Uterus (tissue), 4 donors: ENCODE data around the gene RABGAP1L. TPM values are rescaled to one million over a fixed set of nuclear protein-coding genes. Genes with fewer than 3 reads are reported as not detected.

Source experiments
- DNase-seq, 2 donors: peaks; one replicate each; pipeline ENCODE4 v3.0.0-alpha.2; 2019 to 2020
- H3K27ac ChIP-seq, 2 donors: fragments of 200-600 bp; sonication (generic); 1 replicate in 1 of 2; 2 replicates in 1 of 2; pipeline ENCODE4 v1.5.1; 2016 to 2018
- H3K27me3 ChIP-seq, 2 donors: fragments of 200-600 bp; sonication (generic); one replicate each; pipeline ENCODE4 v1.5.1; 2018 to 2019; ENCODE audit warnings: control low read depth in 1 of 2
- H3K36me3 ChIP-seq, 2 donors: fragments of 200-600 bp; sonication (generic); one replicate each; pipeline ENCODE4 v1.5.1; 2019; ENCODE audit warnings: control low read depth in 1 of 2
- H3K4me1 ChIP-seq, 2 donors: fragments of 200-600 bp; sonication (generic); one replicate each; pipeline ENCODE4 v1.5.1; 2018 to 2019; ENCODE audit warnings: control low read depth in 1 of 2
- H3K4me3 ChIP-seq, 2 donors: fragments of 200-600 bp; sonication (generic); 1 replicate in 1 of 2; 2 replicates in 1 of 2; pipeline ENCODE4 v1.5.1; 2018 to 2019; ENCODE audit warnings: mild to moderate bottlenecking in 1 of 2
- H3K9me3 ChIP-seq, 2 donors: fragments of 200-600 bp; sonication (generic); one replicate each; pipeline ENCODE4 v1.5.1; 2019; ENCODE audit warnings: control low read depth in 1 of 2
- CTCF ChIP-seq, 4 experiments: fragments of 200-600 bp in 2 of 4; fragments of 450-650 bp in 2 of 4; sonication (generic) in 2 of 4; IDR thresholded peaks; one replicate each; pipeline ENCODE4 v1.5.1; 2016 to 2019; ENCODE audit warnings: antibody characterized with exemption in 4 of 4, mild to moderate bottlenecking in 2 of 4, moderate library complexity in 1 of 4
- POLR2A ChIP-seq, 2 donors: fragments of 450-650 bp; IDR thresholded peaks; one replicate each; pipeline ENCODE4 v1.6.1; 2016; ENCODE audit warnings: antibody characterized with exemption in 2 of 2, mild to moderate bottlenecking in 1 of 2, moderate library complexity in 1 of 2
- intact Hi-C: fragments of 100-400 bp; cut with DNase I; formaldehyde crosslinking; loops from one replicate; pipeline ENCODE4 v1.15.1; 2023; ENCODE audit warnings: low total_unique reads
- total RNA-seq, 4 donors: library from RNA; depleted of rRNA in 3 of 4; stranded (reverse); fragments of >200 nt in 3 of 4; gene quantifications; one replicate each; pipeline versions ENCODE4 v1.1.0 to v1.2.4, GENCODE V29; 2014 to 2023
- donor health status: DM: yes; HTN: yes; CAD: no.

RABGAP1L gene
- total RNA-seq, 4 donors from 2014 or later, result 19.1 to 93.7 (median 35.1) TPM

- Histone ChIP-seq H3K4me1 (no peaks in the 10 kb centered on the region), H3K9me3 (no peaks in the 10 kb centered on the region), H3K27me3 (no peaks in the 10 kb centered on the region), H3K36me3 (no peaks in the 10 kb centered on the region), H3K27ac (no peak overlapping the region), H3K4me3 (no peak overlapping the region)
- intact Hi-C loops, result no loop called here
- TF ChIP-seq CTCF (IDR thresholded peaks at IDR 0.05) (no peak), POLR2A (IDR thresholded peaks at IDR 0.05) (no peak)
- DNase-seq, result no peak
Measured at GRCh38 chr1:174913225-174913903, 754.0 kb downstream of the RABGAP1L start.

- intact Hi-C loops, result no loop called here
- no peak for TF ChIP-seq POLR2A (IDR thresholded peaks at IDR 0.05)
- no peak for TF ChIP-seq CTCF (IDR thresholded peaks at IDR 0.05)
Measured at GRCh38 chr1:174914991-174915390, 755.7 kb downstream of the RABGAP1L start.

GRCh38 chr1:174916846-174917245 is 757.5 kb downstream of the RABGAP1L start:
- Histone ChIP-seq H3K36me3 (no peaks in the 10 kb centered on the region), H3K4me1 (no peaks in the 10 kb centered on the region), H3K4me3 (no peak overlapping the region), H3K27ac (no peak overlapping the region), H3K9me3 (no peaks in the 10 kb centered on the region), H3K27me3 (no peaks in the 10 kb centered on the region)
- TF ChIP-seq POLR2A (IDR thresholded peaks at IDR 0.05), result no peak
- no peak for TF ChIP-seq CTCF (IDR thresholded peaks at IDR 0.05)
- intact Hi-C loops, result no loop called here
- no peak for DNase-seq

More at GRCh38 chr1:174914991-174915390, 755.7 kb downstream of the RABGAP1L start:
- H3K4me1 ChIP-seq, result no peaks in the 10 kb centered on the region
- no peak for DNase-seq
- H3K27ac ChIP-seq, result no peak overlapping the region
- no peaks in the 10 kb centered on the region for H3K36me3 ChIP-seq
- no peak overlapping the region for H3K4me3 ChIP-seq
- H3K27me3 ChIP-seq, result no peaks in the 10 kb centered on the region
- H3K9me3 ChIP-seq, result no peaks in the 10 kb centered on the region

GRCh38 chr1:174920093-174920492 is 760.8 kb downstream of the RABGAP1L start:
- H3K27me3 ChIP-seq, result no peaks in the 10 kb centered on the region
- intact Hi-C loops, result no loop called here
- no peak for DNase-seq

More at GRCh38 chr1:174920093-174920492, 760.8 kb downstream of the RABGAP1L start:
- TF ChIP-seq CTCF (IDR thresholded peaks at IDR 0.05) (no peak), POLR2A (IDR thresholded peaks at IDR 0.05) (no peak)
- H3K9me3 ChIP-seq, result no peaks in the 10 kb centered on the region
- no peaks in the 10 kb centered on the region for H3K4me1 ChIP-seq
- H3K27ac ChIP-seq, result no peak overlapping the region
- no peaks in the 10 kb centered on the region for H3K36me3 ChIP-seq
- H3K4me3 ChIP-seq, result no peak overlapping the region
